Brain microvascular endothelial cell (primary cell): ENCODE data around the gene METAP1.

ENCODE experiments used
- DNase-seq: peaks from one replicate; pipeline ENCODE4 v3.0.0-alpha.2; 2020
- H3K27ac ChIP-seq: fragments of 250-450 bp; sonication (Bioruptor Pico); 2 replicates; pipeline ENCODE4 v1.5.1; 2020; ENCODE audit warnings: mild to moderate bottlenecking, moderate library complexity
- H3K27me3 ChIP-seq: fragments of 250-450 bp; sonication (Bioruptor Pico); replicated peaks from 2 replicates; pipeline ENCODE4 v1.5.1; 2020; ENCODE audit warnings: mild to moderate bottlenecking
- H3K36me3 ChIP-seq: fragments of 250-450 bp; sonication (Bioruptor Pico); replicated peaks from 2 replicates; pipeline ENCODE4 v1.5.1; 2020; ENCODE audit warnings: mild to moderate bottlenecking
- H3K4me3 ChIP-seq: 2 replicates; pipeline ENCODE4 v1.5.1; 2011; ENCODE audit warnings: low read depth, mild to moderate bottlenecking, control low read depth, low read length, moderate library complexity
- CTCF ChIP-seq: IDR thresholded peaks from 2 replicates; pipeline ENCODE4 v1.5.1; 2011; ENCODE audit warnings: low read depth, mild to moderate bottlenecking, moderate library complexity, low read length, control low read depth, inconsistent platforms; ENCODE audit errors: missing control alignments
- in situ Hi-C: cut with HindIII; loops from 2 replicates; pipeline ENCODE4 v1.10.0; 2017; ENCODE audit warnings: low sequenced_read_pairs, low pct_ligation_motif_present

The METAP1 gene

GRCh38 chr4:99029018-99029735 lies 33.7 kb downstream of the METAP1 start:
- Histone ChIP-seq H3K4me3 (no peak overlapping the region), H3K36me3 (no peaks in the 10 kb centered on the region), H3K27me3 (no peaks in the 10 kb centered on the region), H3K27ac (no peak overlapping the region)
- DNase-seq: no peak
- in situ Hi-C loops: no loop called here
- TF ChIP-seq CTCF: no peak

GRCh38 chr4:99029852-99030251 lies 34.3 kb downstream of the METAP1 start:
- no peak overlapping the region for H3K4me3 ChIP-seq
- no peaks in the 10 kb centered on the region for H3K27me3 ChIP-seq
- H3K36me3 ChIP-seq: no peaks in the 10 kb centered on the region
- no peak for TF ChIP-seq CTCF
- DNase-seq: no peak
- in situ Hi-C loops: no loop called here
- no peak overlapping the region for H3K27ac ChIP-seq

- no peaks in the 10 kb centered on the region for H3K36me3 ChIP-seq
- H3K27ac ChIP-seq: no peak overlapping the region
- TF ChIP-seq CTCF: no peak
- no peaks in the 10 kb centered on the region for H3K27me3 ChIP-seq
- DNase-seq: no peak
- no peak overlapping the region for H3K4me3 ChIP-seq
- in situ Hi-C loops: no loop called here
These were observed 38.4 kb downstream of the METAP1 start for GRCh38 chr4:99033956-99034355.

- no peak for DNase-seq
- Histone ChIP-seq H3K4me3 (no peak overlapping the region), H3K36me3 (no peaks in the 10 kb centered on the region), H3K27me3 (no peaks in the 10 kb centered on the region), H3K27ac (no peak overlapping the region)
- TF ChIP-seq CTCF: no peak
- in situ Hi-C loops: no loop called here
These were observed 42.7 kb downstream of the METAP1 start for GRCh38 chr4:99038213-99038612.

- peaks cover 5% of the 10 kb centered on the region for H3K36me3 ChIP-seq
- no peak overlapping the region for H3K27ac ChIP-seq
- TF ChIP-seq CTCF: no peak
- no peaks in the 10 kb centered on the region for H3K27me3 ChIP-seq
- in situ Hi-C loops: no loop called here
- no peak for DNase-seq
- no peak overlapping the region for H3K4me3 ChIP-seq
These were observed 47.8 kb downstream of the METAP1 start for GRCh38 chr4:99043346-99043745.

GRCh38 chr4:99047710-99048109 lies 52.2 kb downstream of the METAP1 start:
- no peak for DNase-seq
- in situ Hi-C loops: no loop called here
- Histone ChIP-seq H3K27me3 (no peaks in the 10 kb centered on the region), H3K4me3 (no peak overlapping the region), H3K36me3 (peaks cover 16% of the 10 kb centered on the region), H3K27ac (no peak overlapping the region)
- TF ChIP-seq CTCF: no peak
